Fibroblast of pulmonary artery (primary cell): Measurements from ENCODE around the gene PCNT.

Experiments used
- DNase-seq: peaks from one replicate; pipeline ENCODE4 v3.0.0-alpha.2; 2010; ENCODE audit warnings: low read depth
- H3K4me3 ChIP-seq: replicated peaks from 2 replicates; pipeline ENCODE4 v1.5.1; 2011; ENCODE audit warnings: low read depth, mild to moderate bottlenecking, control low read depth, low read length, moderate library complexity
- TF ChIP-seq, protein P1 (sequence below): IDR thresholded peaks from 2 replicates; pipeline ENCODE4 v1.5.1; 2011; ENCODE audit warnings: mild to moderate bottlenecking, control low read depth, low read length, inconsistent platforms; ENCODE audit errors: missing control alignments

Gene PCNT

GRCh38 chr21:46437096-46437498 is 113.1 kb downstream of the PCNT start:
- TF ChIP-seq, protein P1, sequence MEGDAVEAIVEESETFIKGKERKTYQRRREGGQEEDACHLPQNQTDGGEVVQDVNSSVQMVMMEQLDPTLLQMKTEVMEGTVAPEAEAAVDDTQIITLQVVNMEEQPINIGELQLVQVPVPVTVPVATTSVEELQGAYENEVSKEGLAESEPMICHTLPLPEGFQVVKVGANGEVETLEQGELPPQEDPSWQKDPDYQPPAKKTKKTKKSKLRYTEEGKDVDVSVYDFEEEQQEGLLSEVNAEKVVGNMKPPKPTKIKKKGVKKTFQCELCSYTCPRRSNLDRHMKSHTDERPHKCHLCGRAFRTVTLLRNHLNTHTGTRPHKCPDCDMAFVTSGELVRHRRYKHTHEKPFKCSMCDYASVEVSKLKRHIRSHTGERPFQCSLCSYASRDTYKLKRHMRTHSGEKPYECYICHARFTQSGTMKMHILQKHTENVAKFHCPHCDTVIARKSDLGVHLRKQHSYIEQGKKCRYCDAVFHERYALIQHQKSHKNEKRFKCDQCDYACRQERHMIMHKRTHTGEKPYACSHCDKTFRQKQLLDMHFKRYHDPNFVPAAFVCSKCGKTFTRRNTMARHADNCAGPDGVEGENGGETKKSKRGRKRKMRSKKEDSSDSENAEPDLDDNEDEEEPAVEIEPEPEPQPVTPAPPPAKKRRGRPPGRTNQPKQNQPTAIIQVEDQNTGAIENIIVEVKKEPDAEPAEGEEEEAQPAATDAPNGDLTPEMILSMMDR = no peak
- no peak for DNase-seq
- no peak overlapping the region for H3K4me3 ChIP-seq

DNA sequence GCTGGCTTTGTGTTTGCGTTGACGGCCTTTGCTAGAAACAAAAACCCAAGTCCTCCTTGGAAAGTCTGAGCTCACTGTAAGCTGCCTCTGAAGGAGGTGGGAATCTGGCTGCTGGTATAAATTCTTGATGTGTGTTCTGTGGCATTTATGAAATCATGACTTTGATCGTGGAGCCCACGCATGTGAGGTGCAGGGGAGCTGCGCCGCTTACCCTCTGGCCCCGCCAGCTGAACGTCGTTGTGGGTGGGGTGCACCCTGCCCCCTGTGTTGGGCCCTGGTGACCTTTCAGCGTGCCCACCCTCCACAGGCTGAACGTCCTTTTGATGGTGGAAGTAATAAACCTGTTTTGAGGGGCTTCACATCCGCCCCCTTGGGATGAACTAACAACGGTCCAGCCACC is 113.6 kb downstream of the PCNT start:
- no peak overlapping the region for H3K4me3 ChIP-seq
- TF ChIP-seq, protein P1 = no peak
- DNase-seq = no peak

DNA sequence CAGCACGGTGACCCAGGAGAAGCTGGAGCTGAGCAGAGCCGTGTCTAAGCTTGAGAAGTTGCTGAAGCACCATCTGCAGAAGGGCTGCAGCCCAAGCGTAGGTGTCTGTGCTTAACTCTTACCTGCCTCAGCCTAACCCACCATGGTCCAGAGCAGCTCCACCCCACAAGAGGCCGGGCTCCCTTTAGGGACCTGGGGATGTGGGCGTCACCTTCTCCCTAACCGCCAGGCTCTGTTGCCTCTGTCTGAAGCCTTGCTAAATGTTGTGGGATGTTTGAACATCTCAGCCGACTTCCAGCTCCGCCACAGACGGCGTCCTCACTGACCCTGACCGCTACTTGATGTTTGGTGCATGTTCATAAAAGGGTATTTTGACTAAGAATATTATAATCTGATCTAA is 114.3 kb downstream of the PCNT start:
- H3K4me3 ChIP-seq = no peak overlapping the region
- TF ChIP-seq, protein P1 = no peak
- DNase-seq = no peak

DNA sequence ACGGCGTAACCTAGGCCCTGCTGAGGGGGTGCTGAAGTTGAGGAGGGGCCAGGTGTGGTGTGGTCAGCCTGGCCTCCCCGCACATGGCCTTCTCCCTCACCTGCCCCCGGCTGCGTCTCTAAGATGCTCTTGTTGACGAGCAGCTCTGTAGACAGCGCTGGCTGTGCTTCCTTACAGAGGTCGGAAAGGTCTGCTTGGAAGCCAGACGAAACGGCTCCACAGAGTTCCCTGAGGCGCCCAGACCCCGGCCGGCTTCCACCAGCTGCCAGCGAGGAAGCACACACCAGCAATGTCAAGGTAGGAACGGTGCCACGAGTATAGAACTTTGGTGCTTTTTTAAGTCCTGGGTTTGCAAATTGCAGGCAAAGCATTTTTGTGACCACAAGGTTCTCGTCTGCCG is 116.0 kb downstream of the PCNT start:
- TF ChIP-seq, protein P1 = no peak
- no peak for DNase-seq

DNA sequence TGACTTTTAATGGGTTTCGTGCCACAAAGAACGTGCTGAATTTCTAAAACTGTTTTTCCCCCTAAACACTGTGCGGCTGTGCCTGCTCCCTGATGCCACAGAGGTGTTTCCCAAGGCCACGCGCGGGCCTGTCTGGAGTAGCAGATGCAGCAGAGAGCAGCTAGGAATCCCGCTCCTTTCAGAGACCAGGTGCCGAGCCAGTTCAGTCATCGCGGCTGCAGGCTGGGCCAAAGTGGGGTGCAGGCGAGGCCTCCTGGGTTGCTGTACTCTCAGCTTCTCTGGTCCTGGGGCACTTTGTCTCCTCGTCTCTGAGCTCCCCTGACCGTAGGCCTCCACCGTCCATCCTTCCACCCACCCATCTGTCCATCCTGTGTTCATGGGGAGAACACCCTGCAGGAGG is 117.4 kb downstream of the PCNT start:
- TF ChIP-seq, protein P1 = no peak
- no peak overlapping the region for H3K4me3 ChIP-seq
- DNase-seq = no peak

More for the DNA sequence above, 116.0 kb downstream of the PCNT start:
- H3K4me3 ChIP-seq = no peak overlapping the region

- no peak for DNase-seq
- TF ChIP-seq, protein P1 = no peak
- H3K4me3 ChIP-seq = no peak overlapping the region
Observed at GRCh38 chr21:46441961-46442498, 118.1 kb downstream of the PCNT start.

DNA sequence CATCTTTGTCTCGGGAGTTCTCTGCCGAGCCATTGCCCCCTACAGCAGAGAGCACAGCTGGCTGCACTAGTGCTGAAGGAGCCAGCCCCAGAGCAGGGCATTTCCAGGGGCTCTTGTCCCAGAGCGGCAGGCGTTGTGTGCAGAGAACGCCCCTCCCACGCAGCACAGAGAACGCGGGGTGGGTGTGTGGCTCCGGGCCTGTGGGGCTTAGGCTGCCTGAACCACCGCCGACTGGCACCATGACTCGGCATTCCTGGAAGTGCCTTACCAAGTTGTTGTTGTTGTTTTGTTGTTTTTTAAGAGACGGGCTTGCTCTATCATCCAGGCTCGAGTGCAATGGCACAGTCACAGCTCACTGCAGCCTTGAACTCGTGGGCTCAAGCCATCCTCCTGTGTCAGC is 119.0 kb downstream of the PCNT start:
- H3K4me3 ChIP-seq = no peak overlapping the region
- DNase-seq = no peak

More for the DNA sequence above, 119.0 kb downstream of the PCNT start:
- TF ChIP-seq, protein P1 = no peak
